ENCODE measurements around the gene C2CD3.

C2CD3 gene

DNA sequence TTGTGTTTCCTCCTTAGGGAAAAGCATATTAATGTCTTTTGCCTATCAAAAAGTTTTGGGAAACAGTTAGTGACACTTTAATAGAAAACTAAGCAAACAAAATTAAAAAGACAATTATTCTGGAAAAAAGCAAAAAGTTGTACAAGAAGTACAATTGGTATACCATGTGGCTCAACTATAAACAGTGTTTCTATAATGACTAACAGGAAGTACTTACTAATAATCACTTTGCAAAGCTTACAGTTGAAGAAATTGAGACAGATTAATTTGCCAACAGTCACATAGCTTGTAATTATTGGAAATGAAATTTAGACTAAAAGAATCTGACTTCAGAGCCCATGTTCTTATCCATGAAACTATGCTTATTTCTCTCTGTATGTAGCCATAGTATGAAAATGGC is 25.0 kb upstream of the C2CD3 start:
- intact Hi-C loops (cut with DNase I; ENCODE audit: low total_unique reads) = no loop called here
- Histone ChIP-seq H3K36me3 (peaks cover 0 to 3% (median 0%) of the 10 kb centered on the region in 3 donors), H3K27me3 (no peaks in the 10 kb centered on the region), H3K27ac (no peak overlapping the region), H3K9me3 (no peaks in the 10 kb centered on the region), H3K4me1 (no peaks in the 10 kb centered on the region), H3K4me3 (no peak overlapping the region)
- DNase-seq = no peak
- TF ChIP-seq, protein P1, sequence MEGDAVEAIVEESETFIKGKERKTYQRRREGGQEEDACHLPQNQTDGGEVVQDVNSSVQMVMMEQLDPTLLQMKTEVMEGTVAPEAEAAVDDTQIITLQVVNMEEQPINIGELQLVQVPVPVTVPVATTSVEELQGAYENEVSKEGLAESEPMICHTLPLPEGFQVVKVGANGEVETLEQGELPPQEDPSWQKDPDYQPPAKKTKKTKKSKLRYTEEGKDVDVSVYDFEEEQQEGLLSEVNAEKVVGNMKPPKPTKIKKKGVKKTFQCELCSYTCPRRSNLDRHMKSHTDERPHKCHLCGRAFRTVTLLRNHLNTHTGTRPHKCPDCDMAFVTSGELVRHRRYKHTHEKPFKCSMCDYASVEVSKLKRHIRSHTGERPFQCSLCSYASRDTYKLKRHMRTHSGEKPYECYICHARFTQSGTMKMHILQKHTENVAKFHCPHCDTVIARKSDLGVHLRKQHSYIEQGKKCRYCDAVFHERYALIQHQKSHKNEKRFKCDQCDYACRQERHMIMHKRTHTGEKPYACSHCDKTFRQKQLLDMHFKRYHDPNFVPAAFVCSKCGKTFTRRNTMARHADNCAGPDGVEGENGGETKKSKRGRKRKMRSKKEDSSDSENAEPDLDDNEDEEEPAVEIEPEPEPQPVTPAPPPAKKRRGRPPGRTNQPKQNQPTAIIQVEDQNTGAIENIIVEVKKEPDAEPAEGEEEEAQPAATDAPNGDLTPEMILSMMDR (IDR thresholded peaks at IDR 0.05) = no peak

DNA sequence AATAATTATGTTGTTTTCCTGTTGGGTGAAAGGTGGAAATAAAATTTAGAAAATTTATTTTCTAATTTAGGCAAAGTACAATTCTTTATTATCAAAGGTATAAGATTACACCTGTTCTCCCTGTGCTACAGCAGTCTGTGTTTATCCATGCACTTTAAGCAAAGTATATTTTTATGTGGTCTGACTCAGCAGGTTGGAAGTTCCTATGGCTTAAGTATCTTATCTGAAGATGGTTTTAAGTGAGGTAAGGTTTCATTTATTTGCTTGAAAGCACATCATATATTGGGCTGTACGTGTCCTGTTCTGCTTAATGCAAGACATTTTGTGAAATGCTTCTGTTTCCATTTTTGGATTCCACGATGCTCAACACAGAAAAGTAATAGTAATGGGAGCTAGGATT is 14.9 kb upstream of the C2CD3 start:
- DNase-seq = no peak
- no peaks in the 10 kb centered on the region for H3K9me3 ChIP-seq
- H3K36me3 ChIP-seq = no peaks in the 10 kb centered on the region
- TF ChIP-seq, protein P1 (IDR thresholded peaks at IDR 0.05) = no peak
- no peaks in the 10 kb centered on the region for H3K4me1 ChIP-seq
- no peak overlapping the region for H3K4me3 ChIP-seq
- H3K27ac ChIP-seq = no peak overlapping the region
- H3K27me3 ChIP-seq = no peaks in the 10 kb centered on the region
- intact Hi-C loops (cut with DNase I; ENCODE audit: low total_unique reads) = no loop called here

DNA sequence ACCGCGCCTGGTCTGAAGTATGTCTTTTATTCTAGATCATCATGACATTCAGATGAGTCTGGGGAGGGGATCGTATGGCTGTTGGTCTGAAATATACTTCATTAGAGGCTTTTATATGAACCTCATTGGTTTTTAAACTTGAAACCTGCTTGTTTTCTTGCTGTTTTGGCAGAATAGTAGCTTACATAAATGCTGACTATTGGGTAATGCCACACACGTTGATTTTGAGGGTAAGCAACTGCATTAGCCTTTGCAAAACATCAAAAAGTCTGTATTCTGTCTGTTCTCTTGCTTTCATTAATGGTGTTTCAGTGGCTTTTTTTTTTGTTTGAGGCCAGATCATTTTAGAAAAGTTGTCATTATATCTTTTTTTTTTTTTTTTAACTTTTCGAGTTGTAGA is 14.5 kb upstream of the C2CD3 start:
- intact Hi-C loops (cut with DNase I; ENCODE audit: low total_unique reads) = no loop called here
- Histone ChIP-seq H3K4me3 (no peak overlapping the region), H3K27me3 (no peaks in the 10 kb centered on the region), H3K4me1 (peaks cover 0 to under 1% (median 0%) of the 10 kb centered on the region in 4 donors), H3K36me3 (no peaks in the 10 kb centered on the region), H3K9me3 (no peaks in the 10 kb centered on the region), H3K27ac (no peak overlapping the region)
- TF ChIP-seq, protein P1 (IDR thresholded peaks at IDR 0.05) = no peak
- no peak for DNase-seq

DNA sequence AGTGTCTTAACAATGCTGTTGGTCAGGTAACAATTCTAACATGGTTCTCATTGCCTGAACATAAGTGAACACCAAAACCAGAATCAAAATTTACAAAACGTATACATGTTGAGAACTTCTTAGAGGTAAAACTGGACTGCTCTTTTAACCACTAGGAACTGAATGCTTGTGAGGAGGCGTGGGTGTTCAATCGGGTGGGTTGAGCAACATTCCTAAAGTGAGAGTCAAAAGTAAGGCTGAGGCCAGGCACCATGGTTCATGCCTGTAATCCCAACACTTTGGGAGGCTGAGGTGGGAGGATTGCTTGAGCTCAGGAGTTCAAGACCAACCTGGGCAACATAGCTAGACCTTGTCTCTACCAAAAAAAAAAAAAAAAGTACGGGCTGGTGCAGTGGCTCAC is 11.8 kb upstream of the C2CD3 start:
- no peak for DNase-seq
- intact Hi-C loops (cut with DNase I; ENCODE audit: low total_unique reads) = no loop called here
- TF ChIP-seq, protein P1 (IDR thresholded peaks at IDR 0.05) = no peak
- Histone ChIP-seq H3K27me3 (no peaks in the 10 kb centered on the region), H3K4me3 (no peak overlapping the region), H3K36me3 (no peaks in the 10 kb centered on the region), H3K9me3 (no peaks in the 10 kb centered on the region), H3K4me1 (peaks cover 0 to 16% (median 1%) of the 10 kb centered on the region in 4 donors), H3K27ac (no peak overlapping the region)

DNA sequence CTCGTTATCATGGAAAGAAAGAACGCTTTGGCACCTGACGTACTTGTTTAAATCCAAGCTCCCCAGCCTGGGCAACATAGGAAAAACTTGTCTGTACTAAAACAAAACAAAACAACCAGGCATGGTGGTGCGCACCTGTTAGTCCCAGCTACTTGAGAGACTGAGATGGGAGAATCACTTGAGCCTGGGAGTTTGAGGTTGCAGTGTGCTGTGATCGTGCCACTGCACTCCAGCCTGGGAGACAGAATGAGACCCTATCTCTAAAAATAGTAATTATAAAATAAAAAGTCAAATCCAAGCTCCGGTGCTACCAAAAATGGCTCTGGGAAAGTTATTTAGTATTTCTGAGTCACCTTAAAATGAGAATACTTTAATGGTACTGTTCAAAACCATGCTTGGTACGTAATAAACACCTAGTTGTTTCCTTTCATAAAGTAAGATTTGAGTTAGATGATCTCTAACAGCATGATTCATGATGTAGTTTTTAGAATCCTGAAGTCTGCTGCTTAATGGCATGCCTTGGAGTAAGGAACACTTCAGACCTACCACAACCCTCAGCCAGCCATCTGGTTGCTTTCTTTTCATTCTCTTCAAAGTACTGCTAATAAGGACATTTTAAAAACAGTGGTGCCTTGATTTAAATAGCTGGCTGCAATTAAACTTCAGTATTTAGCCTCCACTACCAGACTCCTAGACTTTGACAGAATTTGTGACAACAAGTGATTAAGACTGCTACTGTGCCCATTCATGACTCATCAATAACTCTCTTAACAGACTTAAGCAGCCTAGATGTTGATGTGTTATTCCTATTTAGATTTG is 8.6 kb upstream of the C2CD3 start:
- Histone ChIP-seq H3K4me1 (peaks cover 0 to 19% (median 1%) of the 10 kb centered on the region in 4 donors), H3K27me3 (no peaks in the 10 kb centered on the region), H3K27ac (peak overlapping the region; percentile 42 to 46), H3K36me3 (no peaks in the 10 kb centered on the region), H3K9me3 (no peaks in the 10 kb centered on the region), H3K4me3 (no peak overlapping the region)
- DNase-seq = no peak
- TF ChIP-seq, protein P1 (IDR thresholded peaks at IDR 0.05) = no peak
- intact Hi-C loops (cut with DNase I; ENCODE audit: low total_unique reads) = loop anchor here (10.0 kb wide), 1 partner anchor 215 kb away; no protein-coding TSS in a partner anchor
